ENCODE results near the gene PLA2G4E.

GRCh38 chr15:42046597-42046996 is 25.8 kb upstream of the PLA2G4E start:
- TF ChIP-seq CTCF (IDR thresholded peaks at IDR 0.05) = no peak
- TF ChIP-seq POLR2A (IDR thresholded peaks at IDR 0.05) = no peak
- TF ChIP-seq EP300 (IDR thresholded peaks at IDR 0.05) = no peak
